PC-3 (cell line): ENCODE results near the gene PRR16.

Experiments used
- CTCF ChIP-seq: fragments of 300-600 bp; sonication (generic); conservative IDR thresholded peaks from 2 replicates; pipeline ENCODE4 v1.5.1; 2017; ENCODE audit warnings: antibody characterized with exemption, low read depth, mild to moderate bottlenecking, low read length
- EZH2 ChIP-seq: fragments of 300-600 bp; sonication (generic); IDR thresholded peaks from one replicate; pipeline ENCODE4 v1.6.1; 2017; ENCODE audit warnings: antibody characterized with exemption, mild to moderate bottlenecking, low read length; ENCODE audit not compliant: unreplicated experiment

- TF ChIP-seq CTCF (no peak), EZH2 (no peak)
Observed at GRCh38 chr5:120510098-120510637, 46.1 kb downstream of the PRR16 start.
